Stimulated activated CD4-positive, alpha-beta T cell treated with anti-CD3 and anti-CD28 coated beads, Interleukin-12 subunit alpha, Interleukin-12 subunit beta, amount 100 ng/mL, for 48 hours (primary cell): ENCODE measurements around the gene ZCCHC14.
A peak's percentile ranks its signal among the peaks of the same experiment; 100 is the strongest.

Source experiments
- DNase-seq, 3 donors: peaks; one replicate each; pipeline ENCODE4 v3.0.0-alpha.2; 2020; ENCODE audit warnings: low read depth in 2 of 3, low spot score in 1 of 3

The ZCCHC14 gene

DNA sequence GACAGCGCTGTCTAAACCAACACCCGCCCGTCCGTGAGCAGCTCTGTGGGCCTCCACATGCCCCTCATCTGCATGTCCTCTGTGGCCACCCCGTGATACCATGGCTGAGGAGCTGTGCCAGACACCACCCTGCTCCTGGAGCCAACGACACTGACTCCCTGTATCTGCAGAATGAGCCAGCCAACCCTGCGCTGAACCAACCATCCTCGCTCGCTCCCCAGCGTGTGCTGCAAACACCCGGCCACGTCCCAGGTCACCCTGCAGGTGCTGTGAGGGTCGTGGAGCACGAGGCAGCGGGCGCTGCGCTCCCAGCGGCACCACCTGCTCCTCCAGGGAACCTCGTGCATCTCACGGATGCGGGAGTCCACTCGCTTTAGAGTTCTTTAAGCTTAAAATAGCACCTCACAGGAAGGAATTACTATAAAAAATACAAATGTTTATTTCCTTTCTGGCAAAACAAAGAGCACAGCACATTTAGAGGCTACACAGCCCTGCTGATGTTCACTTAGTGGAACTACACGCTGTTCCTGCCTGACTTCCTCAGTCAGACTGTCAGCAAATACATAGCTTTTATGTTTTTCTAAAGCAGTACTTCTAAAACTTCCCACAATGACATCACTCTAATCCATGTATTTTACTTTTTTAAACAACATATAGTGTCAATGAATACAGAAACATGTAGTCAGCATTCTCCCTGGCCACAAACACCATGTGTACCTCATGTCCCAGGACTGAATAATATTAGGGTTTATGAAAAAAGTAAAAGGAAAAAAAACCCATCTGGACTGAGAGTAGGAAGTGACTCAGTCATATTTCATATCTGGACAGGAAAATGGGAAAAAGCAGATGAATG is 57.2 kb downstream of the ZCCHC14 start:
- DNase-seq, result no peak

DNA sequence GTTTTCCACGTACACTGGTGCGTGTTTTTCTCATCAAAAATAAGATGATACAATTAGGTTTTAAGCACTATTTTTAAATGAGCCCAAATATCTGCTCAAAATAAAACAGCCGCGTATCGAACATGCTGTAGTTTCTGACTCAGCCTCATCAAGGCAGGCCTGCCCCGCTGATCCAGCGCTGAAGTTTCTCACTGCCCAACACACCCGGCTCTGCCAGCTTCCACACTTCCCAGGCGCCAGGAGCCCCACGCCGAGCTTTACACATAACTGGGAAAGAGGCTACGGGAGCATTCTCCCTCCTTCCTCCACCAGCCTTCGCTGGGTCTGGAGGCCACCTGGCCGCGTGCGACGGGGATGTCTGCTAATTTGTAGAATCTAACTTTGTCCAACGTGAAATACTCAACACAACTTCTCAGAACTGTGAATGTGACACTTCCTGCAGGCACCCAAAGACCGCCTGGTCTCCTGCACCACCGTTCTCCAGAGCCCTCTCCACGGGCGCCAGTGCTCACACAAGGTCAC is 58.6 kb downstream of the ZCCHC14 start:
- no peak for DNase-seq

DNA sequence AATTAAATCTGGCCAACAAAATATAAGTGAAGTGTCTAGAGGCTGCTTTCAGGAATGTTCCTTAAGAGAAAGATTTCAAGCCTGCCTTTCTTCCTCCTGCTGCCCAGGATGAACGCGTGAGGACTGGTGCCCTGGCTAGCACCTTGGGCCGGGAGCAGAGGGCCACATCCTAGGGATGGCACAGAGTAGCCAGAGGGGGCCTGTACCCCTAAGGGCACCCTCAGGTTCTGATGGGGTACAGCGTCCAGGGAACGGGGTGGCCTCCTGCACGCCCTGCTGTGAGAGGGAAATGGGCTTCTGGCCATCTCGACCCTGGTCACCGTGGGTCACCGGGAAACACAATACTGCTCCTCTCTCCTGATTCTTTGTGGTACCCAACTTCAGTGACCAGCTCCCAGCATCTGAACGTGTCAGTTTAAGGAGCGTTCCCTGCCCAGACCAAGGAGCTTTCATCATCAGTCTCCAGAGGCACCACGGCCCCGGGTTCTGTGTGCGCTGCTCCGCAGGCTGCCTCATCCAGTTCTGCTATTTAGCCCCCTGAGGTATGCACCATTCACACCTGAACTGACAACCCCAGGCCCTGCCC is 60.4 kb downstream of the ZCCHC14 start:
- no peak for DNase-seq

DNA sequence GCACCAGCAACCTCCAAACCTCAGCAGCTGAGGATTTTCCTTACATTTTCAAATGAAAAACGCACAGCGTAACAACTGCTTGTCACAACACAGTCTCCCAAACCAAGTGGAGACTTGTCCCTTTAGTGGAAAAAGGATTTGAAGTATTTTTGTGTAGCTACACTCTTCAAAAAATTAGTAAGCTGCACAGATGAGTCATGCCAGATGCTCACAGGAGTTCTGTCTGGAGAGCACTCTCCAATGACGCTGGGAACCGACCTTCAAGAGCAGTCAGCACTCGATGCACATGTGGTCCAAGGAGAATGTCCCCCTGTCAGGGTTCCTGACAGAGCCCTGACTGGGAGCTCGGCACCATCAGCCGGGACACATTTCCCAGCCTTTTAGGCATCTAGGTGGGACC is 60.9 kb downstream of the ZCCHC14 start:
- no peak for DNase-seq

DNA sequence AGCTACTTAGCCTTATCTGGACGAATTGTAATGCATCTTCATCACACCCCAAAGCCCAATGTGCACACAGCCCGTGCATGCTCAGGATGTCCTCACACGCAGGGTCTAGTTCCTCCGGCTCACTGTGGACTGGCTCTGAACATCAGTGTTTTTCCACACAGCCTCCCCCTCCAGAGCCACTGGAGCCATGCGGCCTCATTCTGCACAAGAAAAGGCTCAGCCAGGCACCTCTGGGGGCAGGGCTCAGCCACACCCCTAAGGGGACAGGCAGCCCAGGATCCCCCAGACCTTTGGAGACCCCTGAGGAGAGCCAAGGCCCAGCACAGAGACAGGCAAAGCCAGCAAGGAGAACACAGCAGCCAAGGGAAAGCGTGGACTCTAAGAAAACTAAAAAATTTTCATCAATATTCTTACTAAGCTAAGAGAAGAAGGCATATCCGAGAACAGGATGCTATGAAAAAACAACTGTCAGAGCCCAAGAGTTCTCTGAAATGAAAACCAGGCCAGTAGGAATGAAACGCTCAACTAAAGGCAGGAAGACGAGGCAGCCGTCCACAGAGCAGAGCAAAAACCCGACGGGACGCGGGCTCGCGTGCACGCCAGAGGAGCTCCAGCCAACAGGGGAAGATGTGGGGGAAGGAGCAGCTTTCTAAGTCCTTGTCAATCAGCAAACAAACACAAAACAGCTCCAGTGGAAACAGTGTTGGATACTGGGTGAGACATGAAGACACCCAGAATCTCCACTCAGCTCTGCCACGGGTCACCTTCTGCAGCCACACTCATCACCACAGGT is 66.2 kb downstream of the ZCCHC14 start:
- DNase-seq, result no peak

DNA sequence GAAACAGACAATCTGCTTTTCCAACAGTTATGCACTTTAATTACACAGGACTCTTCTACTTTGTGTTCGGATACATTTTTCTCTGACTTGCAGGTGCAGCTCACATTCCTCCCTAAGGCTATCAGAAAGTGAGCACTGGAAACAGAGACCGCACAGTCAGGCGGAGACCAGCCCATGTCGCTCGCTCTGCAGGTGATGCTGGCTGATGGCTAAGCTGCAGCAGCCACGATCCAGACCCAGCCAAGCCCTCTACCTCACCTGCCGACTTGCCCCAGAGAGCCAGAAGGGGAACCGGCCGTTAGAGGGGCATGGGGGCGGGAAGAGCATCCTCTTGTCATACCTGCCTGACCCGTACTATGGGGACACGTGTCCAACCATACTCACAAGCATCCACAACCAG is 66.9 kb downstream of the ZCCHC14 start:
- DNase-seq, result no peak

DNA sequence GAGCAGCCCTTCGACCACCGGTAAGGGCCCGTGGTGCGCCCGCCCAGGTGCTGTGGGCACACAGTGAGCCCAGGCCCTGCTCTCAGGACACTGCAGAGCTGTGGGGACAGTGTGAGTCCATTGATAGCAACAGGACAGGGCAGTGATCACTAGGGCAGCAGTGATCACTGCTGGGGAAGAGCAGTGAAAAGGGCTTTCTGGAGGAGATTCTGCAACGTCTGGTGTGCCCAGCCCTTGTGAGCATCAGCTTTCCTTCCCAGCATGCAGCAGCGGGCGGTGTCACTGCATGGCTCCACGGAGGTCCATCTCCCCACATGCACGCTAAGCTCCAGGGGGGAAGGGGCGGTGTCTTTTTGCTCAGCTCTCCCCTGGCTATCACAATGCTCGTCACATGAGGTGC is 68.6 kb downstream of the ZCCHC14 start:
- DNase-seq, result no peak

DNA sequence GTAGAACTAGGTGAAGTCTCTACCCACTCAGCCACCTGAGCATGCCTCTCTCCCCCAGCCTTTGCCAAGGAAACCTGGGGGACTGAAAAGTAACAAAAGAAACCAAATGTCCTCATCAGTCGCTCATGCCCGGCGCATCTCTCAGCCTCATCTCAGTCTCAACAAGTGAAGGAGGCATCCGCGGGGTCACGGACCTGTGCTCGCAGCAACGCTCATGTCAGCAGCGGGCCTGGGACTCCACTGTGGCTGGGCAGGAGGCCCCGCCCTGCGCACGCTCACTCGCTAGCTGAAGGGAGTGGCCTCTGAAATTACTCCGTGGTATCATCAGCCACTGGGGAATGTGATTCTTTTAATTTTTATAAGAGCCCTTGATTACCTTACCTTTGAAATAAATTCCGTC is 69.4 kb downstream of the ZCCHC14 start:
- DNase-seq, result no peak

DNA sequence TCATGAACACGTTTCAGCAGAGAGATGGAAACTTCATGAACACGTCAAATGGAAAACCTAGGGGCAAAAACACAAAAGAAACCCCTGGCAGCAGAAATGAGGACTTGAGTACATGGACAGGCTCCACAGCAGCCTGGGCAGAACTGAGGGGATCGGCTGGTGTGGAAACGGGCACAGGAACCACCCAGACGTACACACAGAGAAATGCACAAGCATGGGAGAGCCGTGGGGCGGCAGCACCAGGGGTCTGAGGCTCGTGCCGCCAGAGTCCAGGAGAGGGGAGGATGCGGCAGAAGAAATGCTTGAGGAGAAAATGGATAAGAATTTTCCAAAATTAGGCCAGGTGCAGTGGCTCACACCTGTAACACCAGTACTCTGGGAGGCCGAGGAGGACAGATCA is 70.7 kb downstream of the ZCCHC14 start:
- DNase-seq, result no peak

DNA sequence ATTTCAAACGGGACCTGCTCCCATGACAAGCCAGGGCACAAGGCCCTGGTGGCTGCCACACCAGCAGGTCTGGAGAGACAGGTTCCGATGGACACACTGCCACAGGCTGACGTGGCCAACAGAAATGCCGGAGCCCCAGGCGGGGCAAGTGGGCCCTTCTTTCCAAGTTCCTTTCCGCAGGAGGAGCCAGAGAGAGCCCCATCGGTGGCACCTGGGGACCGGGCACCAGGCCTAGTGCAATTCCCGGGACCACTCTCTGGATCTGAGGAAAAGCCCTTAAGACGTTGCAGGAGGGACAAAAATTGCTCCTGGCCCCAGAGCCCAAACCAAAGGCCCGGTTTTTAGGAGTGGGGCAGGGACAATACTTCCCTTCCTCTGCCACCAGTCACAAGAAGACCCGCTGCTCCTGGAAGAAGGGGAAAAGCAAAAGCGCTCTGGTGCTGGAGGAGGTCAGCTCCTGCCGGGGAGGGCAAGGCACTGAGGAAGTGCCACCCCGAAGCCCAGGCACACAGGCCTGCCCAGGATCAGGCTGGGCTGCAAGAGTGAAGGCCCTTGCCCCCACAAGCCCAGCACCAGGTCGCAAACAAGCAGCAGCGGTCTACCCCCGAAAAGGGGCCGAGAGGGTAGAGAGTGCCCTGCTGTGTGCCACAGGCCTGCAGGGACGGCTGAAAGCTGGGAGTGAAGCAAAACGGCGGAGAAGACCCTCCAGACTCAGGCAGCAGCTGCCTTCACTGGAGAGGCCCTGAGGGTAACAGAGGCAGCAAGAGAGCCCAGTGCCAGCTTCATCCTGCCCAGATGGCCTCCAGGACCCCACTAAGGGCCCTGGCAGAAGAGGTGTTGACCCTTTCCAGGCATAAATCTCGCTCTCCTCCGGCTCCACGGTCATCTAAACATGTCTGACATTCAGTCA is 71.6 kb downstream of the ZCCHC14 start:
- DNase-seq, result no peak

DNA sequence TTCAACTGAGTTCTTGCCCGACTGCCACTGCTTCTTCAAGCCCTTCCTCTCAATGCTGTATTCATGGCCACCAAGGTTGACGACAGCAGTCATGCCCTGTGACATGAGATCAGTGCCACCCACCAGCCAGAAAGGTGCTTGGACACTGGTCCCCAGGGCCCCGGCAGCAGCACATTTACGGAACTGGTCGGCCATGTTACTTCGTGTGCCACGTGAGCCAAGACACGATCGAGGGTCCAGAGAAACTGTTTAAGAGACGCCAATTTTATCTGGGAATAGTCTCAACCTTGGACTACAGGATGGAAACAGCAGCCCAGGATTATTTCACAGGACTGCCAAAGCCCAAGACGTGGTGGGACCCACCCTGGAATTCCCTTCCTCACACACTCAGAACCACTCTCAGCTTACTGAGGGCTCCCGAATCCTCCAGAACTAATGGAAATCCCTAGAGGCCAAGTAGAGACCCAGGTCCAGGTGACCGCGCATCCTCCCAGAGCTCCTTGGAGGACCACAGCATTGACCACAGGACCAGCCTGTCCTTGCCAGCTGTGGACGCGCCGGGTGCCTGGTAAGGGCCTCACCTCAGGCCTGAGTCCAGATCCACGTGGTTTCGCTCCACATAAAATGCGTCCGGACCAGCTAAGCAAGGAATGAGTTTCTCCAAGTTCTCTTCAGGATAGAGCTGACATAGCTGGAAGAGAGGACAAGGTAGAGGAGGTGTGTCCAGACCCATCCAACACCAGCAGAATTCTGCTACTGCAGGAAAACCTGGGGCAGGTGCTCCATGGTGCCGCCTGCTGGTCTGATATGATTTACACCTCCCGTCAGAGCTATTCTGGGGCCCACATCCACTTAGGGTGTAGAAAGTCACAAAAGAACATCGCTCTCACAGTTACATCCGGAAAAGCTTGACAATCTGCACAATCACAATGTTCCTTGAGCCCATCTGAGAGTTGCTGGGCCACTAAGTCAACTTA is 72.5 kb downstream of the ZCCHC14 start:
- DNase-seq, result no peak

DNA sequence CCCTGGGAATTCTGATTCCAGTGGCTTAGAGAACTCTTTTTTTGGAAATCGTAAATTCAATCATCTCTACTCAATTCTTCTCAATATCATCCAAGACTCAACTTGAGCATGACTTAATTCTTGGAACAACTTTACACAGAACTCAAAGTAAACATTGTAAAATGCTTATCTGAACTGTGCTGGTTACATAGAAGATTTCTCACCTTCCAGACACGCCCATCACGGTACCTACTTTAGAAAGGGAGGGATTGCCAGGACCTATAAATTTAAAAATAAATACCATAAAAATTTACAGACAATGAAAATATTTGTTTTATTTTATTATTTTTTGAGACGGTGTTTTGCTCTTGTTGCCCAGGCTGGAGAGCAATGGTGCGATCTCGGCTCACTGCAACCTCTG is 74.2 kb downstream of the ZCCHC14 start:
- no peak for DNase-seq

DNA sequence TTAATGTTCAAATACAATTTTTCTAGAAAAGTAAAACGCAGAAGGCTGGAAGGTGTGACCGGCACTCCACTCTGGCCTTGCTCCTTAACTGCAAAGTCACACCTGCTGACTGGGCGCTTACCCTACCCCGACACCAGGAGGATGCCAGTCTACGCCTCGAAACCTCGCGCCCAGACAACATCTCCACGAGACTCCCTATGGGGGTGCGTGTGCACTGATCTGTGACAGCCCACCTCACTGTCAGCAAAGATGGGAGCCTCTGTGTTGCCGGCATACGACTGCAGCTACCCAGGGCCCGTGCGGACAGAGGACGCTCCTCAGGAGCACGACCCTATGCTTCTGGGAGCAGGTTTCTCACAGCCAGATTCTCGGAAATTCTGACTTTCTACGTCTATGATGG is 74.6 kb downstream of the ZCCHC14 start:
- no peak for DNase-seq

DNA sequence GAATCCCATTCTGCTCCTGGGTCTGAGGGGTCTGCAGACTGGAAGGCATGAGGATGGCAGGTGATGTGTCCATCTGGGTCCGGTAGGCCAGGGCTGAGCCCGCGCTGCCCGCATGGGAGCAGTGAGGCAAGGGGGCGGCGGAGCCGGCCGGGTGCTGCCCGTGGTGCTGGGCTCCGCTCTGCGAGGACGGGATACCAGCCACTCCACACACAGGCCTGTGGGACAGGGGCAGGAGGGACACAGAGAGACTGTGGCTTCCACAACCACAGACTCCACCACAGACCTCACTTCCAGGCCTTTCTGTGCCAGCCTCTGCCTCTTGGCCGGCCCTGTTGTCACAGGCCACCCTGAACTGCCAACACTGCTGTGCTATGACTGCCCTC is 75.3 kb downstream of the ZCCHC14 start:
- no peak for DNase-seq

DNA sequence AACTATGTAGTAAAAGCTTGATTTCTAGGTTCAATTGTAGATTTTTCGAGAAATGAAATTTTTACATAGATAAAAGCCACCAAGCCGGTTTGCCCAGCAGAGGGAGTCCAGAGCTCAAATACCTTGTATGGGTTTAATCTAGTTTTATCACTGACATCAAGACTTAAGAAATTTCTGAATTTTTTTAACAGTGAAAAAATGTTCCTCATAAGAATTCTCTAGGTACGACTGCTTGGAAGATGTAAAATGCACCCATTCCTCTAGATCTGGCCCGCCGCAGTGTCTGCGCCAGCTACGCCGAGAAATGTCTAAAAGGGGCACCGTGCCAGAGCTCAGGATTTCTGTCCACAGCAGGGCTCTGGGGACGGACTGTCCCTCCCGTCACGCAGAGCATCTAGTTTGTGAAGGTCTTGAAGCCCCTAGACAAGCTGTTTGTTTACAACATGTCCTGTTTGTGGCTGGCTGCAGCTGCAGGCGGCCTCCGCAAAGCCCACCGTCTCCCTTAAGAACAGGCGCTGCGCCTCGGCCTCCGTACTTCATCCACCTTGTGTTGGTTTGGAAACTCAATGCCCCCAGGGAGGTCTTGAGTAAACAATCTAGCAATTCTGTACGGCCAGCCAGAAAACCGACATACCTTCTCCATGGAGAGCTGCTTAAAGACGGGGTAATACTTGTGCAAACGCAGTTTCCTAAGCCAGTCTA is 75.8 kb downstream of the ZCCHC14 start:
- DNase-seq, result peak in 1 of 3 donors; percentile 26

DNA sequence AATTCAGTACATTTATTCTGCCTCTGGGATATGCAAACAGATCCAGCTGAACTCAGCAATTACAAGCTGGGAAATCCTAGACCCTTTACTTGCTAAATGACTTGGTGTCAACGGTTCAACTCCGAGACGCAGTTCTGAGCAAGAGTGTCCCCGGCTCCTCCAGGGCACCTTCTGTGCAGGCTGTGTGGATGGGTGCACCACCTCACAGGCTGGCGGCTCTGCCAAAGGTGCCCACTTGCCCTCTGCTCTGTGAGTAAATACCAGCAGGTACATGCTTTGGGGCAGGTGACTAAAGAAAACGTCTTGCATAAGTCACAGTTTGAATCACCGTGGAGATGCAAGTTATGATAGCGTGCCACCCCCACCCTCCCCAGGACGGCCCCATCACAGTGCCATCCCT is 77.4 kb downstream of the ZCCHC14 start:
- no peak for DNase-seq

DNA sequence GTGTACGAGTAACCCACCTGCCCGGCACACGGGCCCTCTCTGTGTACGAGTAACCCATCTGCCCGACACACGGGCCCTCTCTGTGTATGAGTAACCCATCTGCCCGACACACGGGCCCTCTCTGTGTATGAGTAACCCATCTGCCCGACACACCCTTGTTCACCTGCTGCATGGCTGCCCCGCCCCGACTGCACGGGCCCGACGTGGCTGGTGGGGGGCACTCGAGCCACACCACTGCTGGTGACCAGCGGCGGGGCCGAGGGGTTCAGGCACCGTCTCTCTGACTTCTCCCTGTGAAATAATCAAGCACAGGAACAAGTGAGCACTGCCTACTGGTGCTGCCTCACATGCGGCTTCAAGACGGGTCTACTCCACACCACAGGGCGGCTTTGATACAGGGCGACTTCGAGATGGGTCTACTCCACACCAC is 78.6 kb downstream of the ZCCHC14 start:
- DNase-seq, result no peak

DNA sequence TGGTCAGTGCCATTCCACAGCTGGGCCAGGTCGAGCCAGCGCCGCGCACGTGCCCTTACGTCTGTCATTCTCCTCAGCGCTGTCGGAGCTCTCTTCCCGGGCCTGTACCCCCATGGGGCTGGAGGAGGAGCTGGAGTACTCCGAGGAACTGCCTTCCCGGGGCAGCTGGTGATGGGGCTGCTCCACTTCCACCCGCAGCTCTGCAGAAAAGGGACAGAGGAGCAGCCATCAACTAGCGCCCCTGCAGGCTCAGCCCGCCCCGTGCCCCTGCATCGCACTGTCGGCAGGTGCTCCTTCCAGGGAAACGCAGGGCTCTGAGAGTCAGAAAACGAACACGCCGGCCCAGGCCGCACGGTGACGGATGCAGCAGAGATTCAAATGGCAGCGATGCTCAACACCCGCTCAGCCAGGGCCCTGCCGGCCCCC is 79.8 kb downstream of the ZCCHC14 start:
- DNase-seq, result no peak

DNA sequence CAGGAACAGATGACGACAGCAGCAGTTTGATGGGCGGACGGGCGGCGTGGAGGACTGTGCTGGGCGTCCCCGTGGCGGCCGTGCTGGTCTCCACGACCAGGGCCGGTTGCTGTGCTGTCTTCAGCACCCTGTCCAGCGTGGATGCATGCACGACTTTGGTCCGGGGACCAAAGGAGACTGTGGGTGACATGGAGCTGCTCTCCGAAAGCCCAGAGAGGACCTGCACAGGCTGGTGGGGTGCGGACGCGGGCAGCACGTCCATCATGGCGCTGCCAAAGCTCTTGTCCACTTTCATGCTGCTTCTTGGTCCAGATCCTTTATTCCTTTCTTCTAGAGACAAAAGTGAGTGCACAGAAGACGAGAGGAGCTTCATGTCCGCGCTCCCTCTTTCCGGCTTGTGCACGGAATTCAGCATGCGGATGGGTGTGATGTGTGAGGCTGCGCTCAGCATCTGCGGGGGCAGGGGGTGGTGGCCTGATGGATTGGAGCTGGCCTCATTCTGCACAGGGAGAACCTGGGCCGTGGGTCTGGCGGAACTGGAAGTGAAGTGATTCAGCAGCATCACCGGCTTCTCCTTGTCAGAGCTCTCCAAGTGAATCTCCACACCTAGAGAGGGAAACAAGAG is 80.3 kb downstream of the ZCCHC14 start:
- DNase-seq, result no peak
